Measurements from ENCODE around the gene RAB25.

DNA sequence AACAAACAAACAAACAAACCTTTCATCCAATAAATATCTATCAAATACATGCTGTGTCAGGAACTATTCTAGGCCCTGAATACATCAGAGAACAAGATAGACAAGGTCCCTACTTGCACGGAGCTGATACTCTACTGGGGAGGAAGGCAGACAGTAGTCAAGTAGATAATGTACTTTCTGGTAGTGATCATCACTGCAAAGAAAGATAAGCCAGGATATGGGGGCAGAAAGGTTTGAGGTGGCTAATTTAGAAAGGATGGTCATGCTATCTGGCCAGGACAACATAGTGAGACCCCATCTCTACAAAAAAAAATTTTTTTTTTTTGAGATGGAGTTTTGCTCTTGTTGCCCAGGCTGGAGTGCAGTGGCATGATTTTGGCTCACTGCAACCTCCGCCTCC, 30.6 kb downstream of the RAB25 start:
- TF ChIP-seq GLIS2 (tag by site-specific recombination; IDR thresholded peaks at IDR 0.05), result no peak
- TF ChIP-seq, protein P1, sequence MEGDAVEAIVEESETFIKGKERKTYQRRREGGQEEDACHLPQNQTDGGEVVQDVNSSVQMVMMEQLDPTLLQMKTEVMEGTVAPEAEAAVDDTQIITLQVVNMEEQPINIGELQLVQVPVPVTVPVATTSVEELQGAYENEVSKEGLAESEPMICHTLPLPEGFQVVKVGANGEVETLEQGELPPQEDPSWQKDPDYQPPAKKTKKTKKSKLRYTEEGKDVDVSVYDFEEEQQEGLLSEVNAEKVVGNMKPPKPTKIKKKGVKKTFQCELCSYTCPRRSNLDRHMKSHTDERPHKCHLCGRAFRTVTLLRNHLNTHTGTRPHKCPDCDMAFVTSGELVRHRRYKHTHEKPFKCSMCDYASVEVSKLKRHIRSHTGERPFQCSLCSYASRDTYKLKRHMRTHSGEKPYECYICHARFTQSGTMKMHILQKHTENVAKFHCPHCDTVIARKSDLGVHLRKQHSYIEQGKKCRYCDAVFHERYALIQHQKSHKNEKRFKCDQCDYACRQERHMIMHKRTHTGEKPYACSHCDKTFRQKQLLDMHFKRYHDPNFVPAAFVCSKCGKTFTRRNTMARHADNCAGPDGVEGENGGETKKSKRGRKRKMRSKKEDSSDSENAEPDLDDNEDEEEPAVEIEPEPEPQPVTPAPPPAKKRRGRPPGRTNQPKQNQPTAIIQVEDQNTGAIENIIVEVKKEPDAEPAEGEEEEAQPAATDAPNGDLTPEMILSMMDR (tag by site-specific recombination; IDR thresholded peaks at IDR 0.05), result no peak
- TF ChIP-seq, protein P2, sequence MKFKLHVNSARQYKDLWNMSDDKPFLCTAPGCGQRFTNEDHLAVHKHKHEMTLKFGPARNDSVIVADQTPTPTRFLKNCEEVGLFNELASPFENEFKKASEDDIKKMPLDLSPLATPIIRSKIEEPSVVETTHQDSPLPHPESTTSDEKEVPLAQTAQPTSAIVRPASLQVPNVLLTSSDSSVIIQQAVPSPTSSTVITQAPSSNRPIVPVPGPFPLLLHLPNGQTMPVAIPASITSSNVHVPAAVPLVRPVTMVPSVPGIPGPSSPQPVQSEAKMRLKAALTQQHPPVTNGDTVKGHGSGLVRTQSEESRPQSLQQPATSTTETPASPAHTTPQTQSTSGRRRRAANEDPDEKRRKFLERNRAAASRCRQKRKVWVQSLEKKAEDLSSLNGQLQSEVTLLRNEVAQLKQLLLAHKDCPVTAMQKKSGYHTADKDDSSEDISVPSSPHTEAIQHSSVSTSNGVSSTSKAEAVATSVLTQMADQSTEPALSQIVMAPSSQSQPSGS (tag by site-specific recombination; IDR thresholded peaks at IDR 0.05; ENCODE audit: low read depth), result no peak
- TF ChIP-seq, protein P3, sequence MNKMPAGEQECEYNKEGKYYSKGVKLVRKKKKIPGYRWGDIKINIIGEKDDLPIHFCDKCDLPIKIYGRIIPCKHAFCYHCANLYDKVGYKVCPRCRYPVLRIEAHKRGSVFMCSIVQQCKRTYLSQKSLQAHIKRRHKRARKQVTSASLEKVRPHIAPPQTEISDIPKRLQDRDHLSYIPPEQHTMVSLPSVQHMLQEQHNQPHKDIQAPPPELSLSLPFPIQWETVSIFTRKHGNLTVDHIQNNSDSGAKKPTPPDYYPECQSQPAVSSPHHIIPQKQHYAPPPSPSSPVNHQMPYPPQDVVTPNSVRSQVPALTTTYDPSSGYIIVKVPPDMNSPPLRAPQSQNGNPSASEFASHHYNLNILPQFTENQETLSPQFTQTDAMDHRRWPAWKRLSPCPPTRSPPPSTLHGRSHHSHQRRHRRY (tag by site-specific recombination; IDR thresholded peaks at IDR 0.05), result no peak
- no peak for TF ChIP-seq ZNF501 (tag by site-specific recombination; IDR thresholded peaks at IDR 0.05)
- TF ChIP-seq, protein P4, sequence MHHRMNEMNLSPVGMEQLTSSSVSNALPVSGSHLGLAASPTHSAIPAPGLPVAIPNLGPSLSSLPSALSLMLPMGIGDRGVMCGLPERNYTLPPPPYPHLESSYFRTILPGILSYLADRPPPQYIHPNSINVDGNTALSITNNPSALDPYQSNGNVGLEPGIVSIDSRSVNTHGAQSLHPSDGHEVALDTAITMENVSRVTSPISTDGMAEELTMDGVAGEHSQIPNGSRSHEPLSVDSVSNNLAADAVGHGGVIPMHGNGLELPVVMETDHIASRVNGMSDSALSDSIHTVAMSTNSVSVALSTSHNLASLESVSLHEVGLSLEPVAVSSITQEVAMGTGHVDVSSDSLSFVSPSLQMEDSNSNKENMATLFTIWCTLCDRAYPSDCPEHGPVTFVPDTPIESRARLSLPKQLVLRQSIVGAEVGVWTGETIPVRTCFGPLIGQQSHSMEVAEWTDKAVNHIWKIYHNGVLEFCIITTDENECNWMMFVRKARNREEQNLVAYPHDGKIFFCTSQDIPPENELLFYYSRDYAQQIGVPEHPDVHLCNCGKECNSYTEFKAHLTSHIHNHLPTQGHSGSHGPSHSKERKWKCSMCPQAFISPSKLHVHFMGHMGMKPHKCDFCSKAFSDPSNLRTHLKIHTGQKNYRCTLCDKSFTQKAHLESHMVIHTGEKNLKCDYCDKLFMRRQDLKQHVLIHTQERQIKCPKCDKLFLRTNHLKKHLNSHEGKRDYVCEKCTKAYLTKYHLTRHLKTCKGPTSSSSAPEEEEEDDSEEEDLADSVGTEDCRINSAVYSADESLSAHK (tag by site-specific recombination; IDR thresholded peaks at IDR 0.05), result no peak

Measured in HEK293 (cell line).